Measurements from ENCODE around the gene LRRN3. TPM values are rescaled to one million over a fixed set of nuclear protein-coding genes. Genes with fewer than 3 reads are reported as not detected.

The LRRN3 gene
- total and polyA plus RNA-seq, 2 of the 4 experiments (the other 2 are of a cell fraction), result 6.9 to 15.2 TPM

- Histone ChIP-seq H4K20me1 (ENCODE audit: insufficient read depth, low read length) (no peaks in the 10 kb centered on the region), H3K9me1 (ENCODE audit: insufficient read depth, low read length) (no peaks in the 10 kb centered on the region), H3K27me3 (ENCODE audit: control insufficient read depth, insufficient read depth, low read length) (no peaks in the 10 kb centered on the region), H4K91ac (ENCODE audit: insufficient read depth, low read depth, low read length) (no peak overlapping the region), H2BK120ac (ENCODE audit: low read depth, low read length) (no peak overlapping the region), H3K4me1 (ENCODE audit: control insufficient read depth, insufficient read depth, low read length) (no peaks in the 10 kb centered on the region), H2AFZ (replicated peaks; ENCODE audit: low read length, poor library complexity) (no peak overlapping the region), H2BK20ac (ENCODE audit: low read depth, low read length) (no peak overlapping the region), H2AK5ac (ENCODE audit: low read depth, low read length) (no peak overlapping the region), H3K79me1 (ENCODE audit: low read depth in 1 of 2, low read length in 2 of 2) (no peaks in the 10 kb centered on the region), H2BK5ac (ENCODE audit: low read depth, low read length, poor library complexity, severe bottlenecking) (no peak overlapping the region), H3K14ac (replicated peaks; ENCODE audit: low read depth, low read length) (no peak overlapping the region), H3K9ac (ENCODE audit: low read depth, low read length) (no peak overlapping the region), H3K27ac (ENCODE audit: insufficient read depth, low read length) (no peak overlapping the region), H2AK9ac (replicated peaks; ENCODE audit: low read depth, low read length, poor library complexity) (no peak overlapping the region), H3K4me3 (ENCODE audit: insufficient read depth, low read depth, low read length) (no peak overlapping the region), H3K18ac (ENCODE audit: low read depth, low read length) (no peak overlapping the region), H2BK15ac (ENCODE audit: low read depth, low read length) (no peak overlapping the region), H3K56ac (ENCODE audit: extremely low read depth, insufficient read depth, low read length) (no peak overlapping the region), H4K8ac (ENCODE audit: low read depth in 2 of 2, low read length in 2 of 2) (no peak overlapping the region), H3K4ac (ENCODE audit: low read depth, low read length) (no peak overlapping the region), H3K9me3 (ENCODE audit: control insufficient read depth, insufficient read depth, low read length) (no peaks in the 10 kb centered on the region), H4K5ac (ENCODE audit: low read depth, low read length) (no peak overlapping the region), H3K23ac (ENCODE audit: low read depth, low read length) (no peak overlapping the region), H3K36me3 (ENCODE audit: control insufficient read depth, insufficient read depth, low read length) (no peaks in the 10 kb centered on the region), H3K4me2 (ENCODE audit: low read depth, low read length) (no peak overlapping the region)
- in situ Hi-C loops (cut with MboI; ENCODE audit: low sequenced_read_pairs), result no loop called here
- dilution Hi-C loops (cut with HindIII; ENCODE audit: low sequenced_read_pairs, unreplicated experiment), result no loop called here
- ATAC-seq (ENCODE audit: low read depth), result no peak
- no TSS peak for BruUV-seq (replicated peaks)
- no peak for DNase-seq
- TF ChIP-seq RFX5 (IDR thresholded peaks at IDR 0.05; ENCODE audit: low read depth, low read length) (no peak), MAFK (IDR thresholded peaks at IDR 0.05; ENCODE audit: low read depth, low read length) (no peak), MAZ (IDR thresholded peaks at IDR 0.05; ENCODE audit: borderline replicate concordance, low read depth, low read length) (no peak), MXI1 (IDR thresholded peaks at IDR 0.05; ENCODE audit: borderline replicate concordance, low read depth, low read length) (no peak), FOS (IDR thresholded peaks at IDR 0.05; ENCODE audit: low read depth, low read length) (no peak), CHD1 (IDR thresholded peaks at IDR 0.05; ENCODE audit: low read depth, low read length) (no peak), RCOR1 (IDR thresholded peaks at IDR 0.05; ENCODE audit: insufficient replicate concordance, low read length) (no peak), CEBPB (IDR thresholded peaks at IDR 0.05; ENCODE audit: low read depth, low read length) (no peak), SMC3 (IDR thresholded peaks at IDR 0.05; ENCODE audit: low read depth, low read length) (no peak), USF2 (IDR thresholded peaks at IDR 0.05; ENCODE audit: low read depth, low read length) (no peak)
- intact Hi-C loops (cut with micrococcal nuclease), result no loop called here
- CTCF ChIA-PET, result no interaction called here
- WGBS, 2 experiments (ENCODE audit: extremely low coverage in 2 of 2, insufficient read length in 1 of 2), result no CpG with 5 or more reads among the region's 1 CpG
- POLR2A ChIA-PET (ENCODE audit: unreplicated experiment), result no interaction called here
Measured at GRCh38 chr7:111051832-111052231, 39.1 kb upstream of the LRRN3 start.
